ENCODE measurements around the gene TOP2B. TPM values are rescaled to one million over a fixed set of nuclear protein-coding genes. Genes with fewer than 3 reads are reported as not detected.

The TOP2B gene
- polyA plus RNA-seq, 1 donor from 2014 or later = 46.0 TPM

- H3K4me1 Mint-ChIP-seq = no peaks in the 10 kb centered on the region
- no peaks in the 10 kb centered on the region for H3K9me3 Mint-ChIP-seq
- peaks cover 6% of the 10 kb centered on the region for H3K36me3 Mint-ChIP-seq
- no peaks in the 10 kb centered on the region for H3K27me3 Mint-ChIP-seq
- H3K4me3 Mint-ChIP-seq = no peak overlapping the region
- no peak overlapping the region for H3K27ac Mint-ChIP-seq
These were observed 46.7 kb downstream of the TOP2B start for GRCh38 chr3:25618028-25618427.

GRCh38 chr3:25611193-25611592 lies 53.5 kb downstream of the TOP2B start:
- no peaks in the 10 kb centered on the region for H3K9me3 Mint-ChIP-seq
- peaks cover 7% of the 10 kb centered on the region for H3K36me3 Mint-ChIP-seq
- H3K27ac Mint-ChIP-seq = peak overlapping the region in 1 of 3 donors; percentile 3
- no peaks in the 10 kb centered on the region for H3K27me3 Mint-ChIP-seq
- no peak overlapping the region for H3K4me3 Mint-ChIP-seq
- H3K4me1 Mint-ChIP-seq = no peaks in the 10 kb centered on the region

GRCh38 chr3:25610779-25611178 lies 53.9 kb downstream of the TOP2B start:
- Mint-ChIP-seq H3K36me3 (peaks cover 7% of the 10 kb centered on the region), H3K27me3 (no peaks in the 10 kb centered on the region), H3K27ac (peak overlapping the region in 1 of 3 donors; percentile 3), H3K4me1 (no peaks in the 10 kb centered on the region), H3K4me3 (no peak overlapping the region), H3K9me3 (no peaks in the 10 kb centered on the region)

- no peaks in the 10 kb centered on the region for H3K4me1 Mint-ChIP-seq
- H3K27me3 Mint-ChIP-seq = no peaks in the 10 kb centered on the region
- H3K27ac Mint-ChIP-seq = peak overlapping the region in 1 of 3 donors; percentile 48
- no peaks in the 10 kb centered on the region for H3K9me3 Mint-ChIP-seq
- no peak overlapping the region for H3K4me3 Mint-ChIP-seq
- peaks cover 7% of the 10 kb centered on the region for H3K36me3 Mint-ChIP-seq
These were observed 54.5 kb downstream of the TOP2B start for GRCh38 chr3:25610167-25610566.

- Mint-ChIP-seq H3K27me3 (no peaks in the 10 kb centered on the region), H3K4me1 (no peaks in the 10 kb centered on the region), H3K9me3 (no peaks in the 10 kb centered on the region), H3K27ac (peak overlapping the region in 1 of 3 donors; percentile 14), H3K4me3 (no peak overlapping the region), H3K36me3 (peaks cover 8% of the 10 kb centered on the region)
These were observed 60.5 kb downstream of the TOP2B start for GRCh38 chr3:25604107-25604805.

- peaks cover 8% of the 10 kb centered on the region for H3K36me3 Mint-ChIP-seq
- H3K9me3 Mint-ChIP-seq = no peaks in the 10 kb centered on the region
- peak overlapping the region in 2 of 3 donors; percentile 14 to 76 for H3K27ac Mint-ChIP-seq
These were observed 61.0 kb downstream of the TOP2B start for GRCh38 chr3:25603703-25604102.

GRCh38 chr3:25597535-25598101 lies 67.1 kb downstream of the TOP2B start:
- H3K9me3 Mint-ChIP-seq = no peaks in the 10 kb centered on the region
- no peak overlapping the region for H3K4me3 Mint-ChIP-seq
- no peaks in the 10 kb centered on the region for H3K27me3 Mint-ChIP-seq
- H3K36me3 Mint-ChIP-seq = peaks cover 1% of the 10 kb centered on the region
- peaks cover 0 to 4% (median 0%) of the 10 kb centered on the region in 3 donors for H3K4me1 Mint-ChIP-seq
- H3K27ac Mint-ChIP-seq = peak overlapping the region in 1 of 3 donors; percentile 74

More at GRCh38 chr3:25603703-25604102, 61.0 kb downstream of the TOP2B start:
- H3K4me1 Mint-ChIP-seq = no peaks in the 10 kb centered on the region
- no peaks in the 10 kb centered on the region for H3K27me3 Mint-ChIP-seq
- H3K4me3 Mint-ChIP-seq = no peak overlapping the region

GRCh38 chr3:25594007-25594502 lies 70.7 kb downstream of the TOP2B start:
- H3K27ac Mint-ChIP-seq = no peak overlapping the region

GRCh38 chr3:25593001-25593400 lies 71.7 kb downstream of the TOP2B start:
- H3K4me1 Mint-ChIP-seq = peaks cover 0 to 4% (median 0%) of the 10 kb centered on the region in 3 donors
- peaks cover 1% of the 10 kb centered on the region for H3K36me3 Mint-ChIP-seq
- peaks cover 0 to under 1% (median 0%) of the 10 kb centered on the region in 3 donors for H3K9me3 Mint-ChIP-seq
- H3K27me3 Mint-ChIP-seq = no peaks in the 10 kb centered on the region
- no peak overlapping the region for H3K4me3 Mint-ChIP-seq
- H3K27ac Mint-ChIP-seq = no peak overlapping the region

More at GRCh38 chr3:25594007-25594502, 70.7 kb downstream of the TOP2B start:
- no peaks in the 10 kb centered on the region for H3K9me3 Mint-ChIP-seq
- no peak overlapping the region for H3K4me3 Mint-ChIP-seq
- no peaks in the 10 kb centered on the region for H3K27me3 Mint-ChIP-seq
- H3K4me1 Mint-ChIP-seq = peaks cover 0 to 4% (median 0%) of the 10 kb centered on the region in 3 donors
- peaks cover 1% of the 10 kb centered on the region for H3K36me3 Mint-ChIP-seq

GRCh38 chr3:25592510-25592968 lies 72.2 kb downstream of the TOP2B start:
- H3K27ac Mint-ChIP-seq = no peak overlapping the region
- H3K4me1 Mint-ChIP-seq = peaks cover 0 to 4% (median 0%) of the 10 kb centered on the region in 3 donors
- no peaks in the 10 kb centered on the region for H3K27me3 Mint-ChIP-seq
- peaks cover 1% of the 10 kb centered on the region for H3K36me3 Mint-ChIP-seq
- H3K9me3 Mint-ChIP-seq = peaks cover 0 to 6% (median 0%) of the 10 kb centered on the region in 3 donors
- H3K4me3 Mint-ChIP-seq = no peak overlapping the region

GRCh38 chr3:25589783-25590258 lies 74.9 kb downstream of the TOP2B start:
- H3K27me3 Mint-ChIP-seq = no peaks in the 10 kb centered on the region
- H3K4me1 Mint-ChIP-seq = peaks cover 0 to 4% (median 0%) of the 10 kb centered on the region in 3 donors
- H3K4me3 Mint-ChIP-seq = no peak overlapping the region
- no peaks in the 10 kb centered on the region for H3K36me3 Mint-ChIP-seq
- no peak overlapping the region for H3K27ac Mint-ChIP-seq
- peaks cover 0 to 6% (median 0%) of the 10 kb centered on the region in 3 donors for H3K9me3 Mint-ChIP-seq

- peaks cover 0 to 6% (median 0%) of the 10 kb centered on the region in 3 donors for H3K9me3 Mint-ChIP-seq
- H3K27ac Mint-ChIP-seq = no peak overlapping the region
- peaks cover 1% of the 10 kb centered on the region for H3K27me3 Mint-ChIP-seq
- peaks cover 0 to 4% (median 0%) of the 10 kb centered on the region in 3 donors for H3K4me1 Mint-ChIP-seq
- peak overlapping the region in 1 of 4 donors; percentile 15 for H3K4me3 Mint-ChIP-seq
- H3K36me3 Mint-ChIP-seq = no peaks in the 10 kb centered on the region
These were observed 75.5 kb downstream of the TOP2B start for GRCh38 chr3:25589104-25589782.

- no peak overlapping the region for H3K27ac Mint-ChIP-seq
- H3K36me3 Mint-ChIP-seq = no peaks in the 10 kb centered on the region
- no peaks in the 10 kb centered on the region for H3K4me1 Mint-ChIP-seq
- peaks cover 4% of the 10 kb centered on the region for H3K27me3 Mint-ChIP-seq
- H3K4me3 Mint-ChIP-seq = no peak overlapping the region
- H3K9me3 Mint-ChIP-seq = peaks cover 0 to 6% (median 0%) of the 10 kb centered on the region in 3 donors
These were observed 76.1 kb downstream of the TOP2B start for GRCh38 chr3:25588441-25589103.

GRCh38 chr3:25587975-25588374 lies 76.7 kb downstream of the TOP2B start:
- Mint-ChIP-seq H3K4me1 (no peaks in the 10 kb centered on the region), H3K9me3 (peaks cover 0 to 6% (median 0%) of the 10 kb centered on the region in 3 donors), H3K36me3 (no peaks in the 10 kb centered on the region), H3K4me3 (no peak overlapping the region), H3K27ac (no peak overlapping the region), H3K27me3 (peaks cover 4% of the 10 kb centered on the region)
